GM18499 (cell line): ENCODE data around the gene PPL.

Experiments used
- ATAC-seq: cut with Tn5 transposase; IDR thresholded peaks from one replicate; pipeline ENCODE4 v1.9.1; 2021; ENCODE audit warnings: moderate number of reproducible peaks; ENCODE audit not compliant: insufficient read depth, unreplicated experiment

The PPL gene

GRCh38 chr16:4891886-4892216 is 45.1 kb downstream of the PPL start:
- no peak for ATAC-seq

GRCh38 chr16:4891097-4891885 is 45.7 kb downstream of the PPL start:
- no peak for ATAC-seq

GRCh38 chr16:4890686-4891085 is 46.3 kb downstream of the PPL start:
- no peak for ATAC-seq

DNA sequence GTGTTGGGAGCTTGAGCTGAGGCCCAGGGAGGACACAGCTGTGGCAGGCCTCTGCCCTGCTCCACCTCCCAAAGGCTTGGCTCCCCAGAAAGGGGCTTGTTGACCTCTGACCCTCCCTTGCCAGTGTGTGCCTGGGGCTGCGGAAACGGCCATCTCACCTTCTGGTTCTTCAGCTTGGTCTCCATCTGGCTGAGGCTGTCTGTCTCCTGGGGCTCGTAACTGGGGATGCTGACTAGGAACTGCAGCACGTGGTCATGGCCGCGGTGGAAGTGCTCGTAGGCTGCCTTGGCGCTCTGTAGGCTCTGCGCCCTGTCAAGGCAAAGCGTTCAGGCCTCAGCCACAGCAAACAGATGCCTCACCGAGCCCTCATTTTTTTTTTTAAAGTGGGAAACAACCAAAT is 46.9 kb downstream of the PPL start:
- ATAC-seq = no peak

- no peak for ATAC-seq
Observed at GRCh38 chr16:4888428-4889135, 48.4 kb downstream of the PPL start.

DNA sequence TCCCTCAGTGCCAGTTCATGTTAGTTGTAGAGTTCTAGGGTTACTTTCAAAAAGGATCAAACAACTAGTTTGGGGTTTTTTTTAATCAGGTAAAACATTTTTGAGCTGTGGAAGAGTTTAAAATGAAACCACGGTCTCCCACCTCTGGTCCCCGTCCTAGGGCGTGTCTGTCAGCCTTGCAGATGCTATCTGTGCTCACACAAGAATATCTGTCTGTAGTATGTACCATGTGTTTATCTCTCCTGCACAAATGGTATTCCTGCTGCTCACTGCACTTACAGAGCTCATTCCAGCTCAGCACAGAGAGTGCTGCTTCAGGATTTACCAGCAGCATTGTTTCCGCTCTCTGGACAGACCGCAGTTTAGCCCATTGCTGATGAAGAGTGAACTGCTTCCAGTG is 50.8 kb downstream of the PPL start:
- ATAC-seq = no peak

- ATAC-seq = no peak
Observed at GRCh38 chr16:4884972-4885874, 51.7 kb downstream of the PPL start.

DNA sequence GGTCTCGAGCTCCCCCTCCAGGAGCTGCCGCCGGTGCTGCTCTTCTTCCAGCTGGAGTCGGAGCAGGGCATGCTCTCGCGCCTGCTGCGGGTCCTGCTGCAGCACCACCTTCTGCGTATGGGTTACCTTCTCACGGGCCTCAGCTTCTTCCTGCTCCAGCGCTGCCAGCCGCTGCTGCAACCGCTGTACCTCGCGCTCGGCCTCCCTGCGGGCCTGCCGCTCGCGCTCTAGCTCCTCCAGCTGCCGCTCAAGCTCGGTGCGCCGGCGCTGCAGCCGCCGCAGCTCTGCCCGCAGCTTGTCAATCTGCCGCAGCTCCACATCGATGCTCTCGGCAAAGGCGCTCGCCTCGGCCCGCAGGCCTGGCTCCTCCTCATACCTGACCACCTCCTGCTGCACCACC is 52.7 kb downstream of the PPL start:
- no peak for ATAC-seq

DNA sequence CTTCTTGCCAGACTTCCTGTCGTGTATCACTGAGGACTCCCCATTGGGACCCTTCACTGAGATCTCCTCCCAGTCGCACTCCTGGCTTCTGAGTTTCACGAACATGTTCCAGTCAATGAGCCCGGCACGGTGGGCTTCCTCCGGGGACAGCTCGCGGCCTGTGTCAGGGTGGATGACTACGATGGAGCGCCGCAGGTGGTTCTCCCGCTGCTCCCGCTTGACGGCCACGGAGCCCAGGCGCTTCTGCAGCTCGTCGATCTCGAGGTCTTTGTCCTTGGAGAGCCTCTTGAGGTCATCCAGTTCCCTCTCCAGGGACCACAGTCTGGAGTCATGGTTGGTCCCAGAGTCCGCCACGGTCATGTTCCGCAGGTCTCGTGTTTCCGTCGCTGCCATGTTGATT is 53.4 kb downstream of the PPL start:
- ATAC-seq = no peak

DNA sequence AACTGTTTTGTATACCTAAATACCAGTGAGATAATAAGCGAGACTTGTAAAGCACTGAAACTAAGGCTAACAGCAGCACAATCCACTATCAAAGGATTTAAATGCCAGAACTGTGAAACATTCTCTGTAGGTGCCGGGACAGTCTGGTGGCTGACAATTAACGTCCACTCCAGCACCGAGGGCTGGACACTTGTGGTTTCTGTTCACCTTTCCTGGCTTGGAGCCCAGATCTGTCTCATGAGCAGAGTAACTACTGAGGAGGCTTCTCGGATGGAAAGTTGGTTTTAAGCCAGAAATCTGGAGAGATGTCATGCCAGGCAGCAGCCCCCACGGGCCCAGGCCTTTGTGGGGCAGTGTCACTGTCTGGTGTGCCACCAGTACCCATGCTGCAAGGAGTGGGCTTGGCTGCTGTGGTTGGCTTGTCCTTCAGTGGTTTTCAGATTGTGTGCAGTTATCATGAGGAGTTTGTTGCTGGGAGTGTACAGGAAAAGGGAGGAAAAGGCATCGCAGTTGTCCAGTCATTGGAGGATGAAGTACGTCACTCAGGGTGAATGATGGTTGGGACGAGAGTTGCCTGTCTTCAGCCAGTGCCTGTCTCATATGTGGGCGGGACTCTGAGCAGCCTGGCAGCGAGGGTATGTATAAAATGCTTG is 54.2 kb downstream of the PPL start:
- no peak for ATAC-seq

- ATAC-seq = no peak
Observed at GRCh38 chr16:4882000-4882632, 54.8 kb downstream of the PPL start.

GRCh38 chr16:4880006-4880580 is 56.9 kb downstream of the PPL start:
- no peak for ATAC-seq

GRCh38 chr16:4879049-4879448 is 57.9 kb downstream of the PPL start:
- ATAC-seq = no peak

- no peak for ATAC-seq
Observed at GRCh38 chr16:4877380-4877685, 59.6 kb downstream of the PPL start.

- ATAC-seq = no peak
Observed at GRCh38 chr16:4876646-4877379, 60.1 kb downstream of the PPL start.

GRCh38 chr16:4874666-4875065 is 62.3 kb downstream of the PPL start:
- ATAC-seq = no peak

GRCh38 chr16:4873091-4873490 is 63.9 kb downstream of the PPL start:
- no peak for ATAC-seq

- no peak for ATAC-seq
Observed at GRCh38 chr16:4871071-4871470, 65.9 kb downstream of the PPL start.

- ATAC-seq = no peak
Observed at GRCh38 chr16:4870138-4870671, 66.7 kb downstream of the PPL start.
